GM19455 (cell line): Measurements from ENCODE around the gene LINGO4.

Experiments used
- ATAC-seq: cut with Tn5 transposase; IDR thresholded peaks from one replicate; pipeline ENCODE4 v1.9.1; 2021; ENCODE audit not compliant: unreplicated experiment

Gene LINGO4

DNA sequence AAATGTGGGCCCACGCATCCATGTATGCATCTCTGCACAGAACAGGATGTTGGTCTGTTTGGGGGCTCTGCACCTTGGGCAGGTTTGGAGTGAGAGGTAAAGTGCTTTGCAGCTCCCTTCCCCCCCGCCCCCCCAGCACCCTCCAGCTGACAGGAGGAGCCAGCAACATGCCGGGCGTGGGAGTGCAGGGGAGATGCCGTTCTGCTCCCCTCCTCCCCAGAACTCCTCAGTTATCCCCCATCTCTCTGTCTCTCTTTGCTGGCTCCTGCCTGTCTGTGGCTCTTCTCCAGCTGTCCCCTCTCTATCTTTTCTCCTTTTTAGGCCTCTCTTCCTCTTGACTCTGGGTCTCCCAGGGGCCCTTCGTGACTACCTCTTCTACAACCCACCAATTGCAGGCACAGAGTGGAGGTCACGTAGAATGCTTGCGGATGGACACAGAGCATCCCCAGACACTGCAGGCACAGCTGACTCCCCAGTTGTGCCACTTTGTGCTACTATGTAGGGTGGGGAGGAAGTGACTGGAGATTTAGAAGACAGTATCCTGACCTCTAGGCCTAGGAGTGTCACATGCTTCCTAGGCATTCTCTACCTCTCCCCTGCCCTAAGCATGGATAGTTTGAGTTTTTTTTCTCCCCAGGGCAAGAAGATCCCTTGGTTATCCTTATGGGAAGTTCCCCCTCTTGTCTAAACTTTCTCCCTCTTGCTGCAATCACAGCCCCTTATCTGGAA lies 28.1 kb upstream of the LINGO4 start:
- ATAC-seq, result no peak

DNA sequence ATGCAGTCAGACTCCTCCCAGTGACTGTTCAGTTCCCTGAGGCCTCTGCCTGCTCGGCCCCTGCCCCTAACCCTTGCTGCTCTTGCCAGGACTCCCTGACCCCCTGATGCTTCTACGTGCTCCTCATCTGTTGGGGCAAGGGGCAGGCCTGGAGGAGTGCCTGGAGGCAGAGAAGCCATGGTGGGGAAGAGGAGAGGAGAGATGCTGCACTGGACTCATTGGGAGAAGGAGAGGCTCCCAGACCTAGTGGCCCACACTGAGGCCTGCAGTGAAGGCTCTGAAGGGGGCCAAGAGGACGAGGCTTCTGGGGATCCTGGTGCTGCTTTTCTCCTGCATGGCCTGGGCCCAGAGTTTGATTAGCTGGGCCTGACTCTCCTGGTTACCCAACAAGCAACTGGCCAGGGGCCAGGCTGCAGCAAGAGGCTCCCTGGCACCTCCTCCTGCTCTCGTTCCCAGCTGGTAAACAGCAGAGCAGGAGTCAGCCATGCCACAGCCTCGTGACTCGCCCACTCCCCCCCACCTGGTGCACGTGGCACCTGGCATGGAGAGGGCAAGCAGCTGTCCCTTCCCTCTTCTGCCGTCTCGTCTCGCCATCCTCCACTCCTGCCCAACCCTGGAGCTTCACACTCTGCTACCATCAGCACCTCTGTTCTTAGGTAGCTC lies 27.2 kb upstream of the LINGO4 start:
- ATAC-seq, result no peak

DNA sequence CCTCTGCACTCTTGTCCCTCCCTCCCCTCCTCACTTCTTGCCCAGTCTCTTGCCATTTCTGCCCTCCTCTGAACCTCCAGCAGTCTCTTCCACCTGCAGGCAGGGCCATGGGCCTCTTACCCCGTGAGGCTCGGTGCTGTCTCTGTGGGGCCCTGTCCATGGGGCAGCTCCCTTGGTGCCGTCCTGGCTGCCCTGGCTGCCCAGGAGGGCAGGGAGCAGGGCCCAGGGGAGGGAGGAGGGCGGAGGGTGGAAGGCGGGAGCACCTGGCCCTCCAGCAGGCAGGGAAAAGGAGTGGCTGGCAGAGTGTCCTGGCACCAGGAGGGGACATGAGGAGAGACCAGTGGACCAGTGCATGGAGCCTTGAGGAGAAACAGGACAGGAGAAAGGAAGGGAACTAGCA lies 26.4 kb upstream of the LINGO4 start, which contains the start of gene RORC:
RORC (minus strand) TSS at position 198 of the 400 bp plus-strand sequence; CDS start at position 160, 38 bp downstream.
- no peak for ATAC-seq

DNA sequence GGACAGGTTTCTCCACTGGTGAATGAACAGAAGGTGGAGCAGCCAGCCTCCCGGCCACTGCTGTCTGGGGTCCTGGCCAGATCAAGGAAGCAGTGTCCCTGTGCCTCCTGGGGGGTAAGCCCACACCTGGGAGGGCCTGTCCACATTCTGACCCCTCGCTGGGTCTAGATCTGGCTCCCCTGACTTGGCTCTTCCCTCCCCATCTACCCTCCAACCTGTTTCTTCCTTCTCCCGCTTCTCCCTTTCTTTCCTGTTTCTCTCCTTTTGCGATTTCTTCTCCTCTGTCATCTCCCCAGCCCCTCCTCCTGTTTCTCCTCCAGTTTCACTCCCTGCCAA lies 26.0 kb upstream of the LINGO4 start:
- no peak for ATAC-seq

DNA sequence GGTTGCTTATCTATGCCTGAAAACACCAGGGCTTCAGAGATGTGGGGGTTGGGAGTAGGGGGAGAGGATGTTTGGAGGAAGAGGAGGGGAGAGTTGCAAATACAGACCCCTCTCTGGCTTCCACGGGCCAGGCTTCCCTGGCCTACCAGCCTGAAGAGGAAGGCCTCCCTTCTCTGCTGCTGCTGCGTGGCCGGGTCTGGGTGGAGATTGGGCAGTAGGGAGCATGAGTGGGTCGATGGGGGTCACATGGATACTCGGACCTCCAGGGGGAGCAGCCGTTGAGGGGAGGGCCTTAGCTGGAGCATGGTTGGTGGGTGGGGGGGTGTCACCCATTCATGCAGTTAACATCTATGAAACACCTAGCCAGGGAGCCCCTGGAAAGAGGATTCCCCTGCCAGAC lies 24.8 kb upstream of the LINGO4 start:
- ATAC-seq, result no peak

DNA sequence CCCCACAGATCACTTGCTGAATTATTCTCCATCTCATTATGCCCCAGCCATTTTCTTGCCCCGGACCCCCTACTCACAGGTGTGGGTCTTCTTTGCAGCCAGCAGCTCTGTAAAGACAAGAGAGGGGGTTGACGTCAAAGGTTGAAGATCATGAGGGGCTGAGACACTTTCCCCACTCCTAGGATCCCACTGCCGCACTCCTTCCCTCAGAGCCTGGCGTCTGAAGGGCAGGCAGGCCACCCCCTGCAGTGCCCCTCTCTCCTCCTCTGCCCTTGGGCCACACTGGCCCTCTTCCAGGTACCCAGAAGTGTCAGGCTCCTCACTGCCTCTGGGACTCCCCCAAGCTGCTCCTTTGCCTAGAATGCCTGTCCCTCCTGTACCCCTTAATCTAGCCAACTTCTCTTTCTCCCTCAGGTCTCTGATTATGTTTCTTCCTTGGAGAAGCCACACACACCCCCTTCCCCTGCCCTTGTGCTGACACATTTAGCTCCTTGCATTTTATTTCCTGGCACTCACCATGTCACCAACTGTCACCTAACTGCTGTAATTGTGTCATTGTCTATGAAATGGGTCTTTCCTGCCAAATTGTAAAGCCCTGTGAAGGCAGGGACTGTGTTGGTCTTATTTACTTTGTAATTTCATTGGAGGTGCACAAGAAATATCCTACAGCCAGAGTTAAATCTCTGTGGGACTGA lies 24.3 kb upstream of the LINGO4 start:
- no peak for ATAC-seq

DNA sequence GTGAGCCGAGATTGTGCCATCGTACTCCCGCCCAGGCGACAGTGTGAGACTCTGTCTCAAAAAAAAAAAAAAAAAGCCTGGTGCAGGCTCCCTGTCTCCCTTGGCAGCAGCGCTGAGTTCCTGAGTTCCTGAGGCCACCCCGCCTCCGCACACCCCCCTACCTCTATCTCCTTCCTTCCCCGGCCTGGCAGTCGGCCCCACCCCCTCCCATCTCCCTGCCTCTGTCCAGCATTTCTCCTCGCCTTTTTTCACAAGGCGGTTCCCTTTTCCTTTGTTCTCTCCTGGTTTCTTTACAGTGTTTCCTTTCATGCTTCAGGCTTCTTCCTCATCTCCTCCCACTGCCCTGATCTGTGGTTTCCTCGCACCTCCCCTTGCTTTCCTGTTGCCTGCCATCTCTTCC lies 23.7 kb upstream of the LINGO4 start:
- ATAC-seq, result no peak

DNA sequence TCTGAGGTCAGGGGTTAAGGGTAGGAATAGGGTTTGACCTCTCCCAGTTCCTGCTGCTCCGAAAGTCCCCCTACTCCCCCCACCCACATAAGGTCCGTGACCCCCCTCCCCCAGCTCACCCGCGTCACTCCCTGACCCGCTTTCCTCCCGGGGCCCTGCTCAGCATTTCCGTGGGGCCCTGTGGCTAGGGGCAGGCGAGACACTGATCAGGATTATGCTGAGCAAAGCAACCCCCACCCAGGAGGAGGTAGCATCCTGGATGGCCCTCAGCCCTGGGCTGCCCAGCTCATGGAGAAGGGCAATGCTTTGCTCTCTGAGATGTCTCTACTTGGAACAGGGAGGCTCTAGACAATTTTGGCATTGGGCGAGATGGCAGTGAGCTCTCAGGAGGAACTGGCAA lies 22.6 kb upstream of the LINGO4 start:
- ATAC-seq, result no peak

DNA sequence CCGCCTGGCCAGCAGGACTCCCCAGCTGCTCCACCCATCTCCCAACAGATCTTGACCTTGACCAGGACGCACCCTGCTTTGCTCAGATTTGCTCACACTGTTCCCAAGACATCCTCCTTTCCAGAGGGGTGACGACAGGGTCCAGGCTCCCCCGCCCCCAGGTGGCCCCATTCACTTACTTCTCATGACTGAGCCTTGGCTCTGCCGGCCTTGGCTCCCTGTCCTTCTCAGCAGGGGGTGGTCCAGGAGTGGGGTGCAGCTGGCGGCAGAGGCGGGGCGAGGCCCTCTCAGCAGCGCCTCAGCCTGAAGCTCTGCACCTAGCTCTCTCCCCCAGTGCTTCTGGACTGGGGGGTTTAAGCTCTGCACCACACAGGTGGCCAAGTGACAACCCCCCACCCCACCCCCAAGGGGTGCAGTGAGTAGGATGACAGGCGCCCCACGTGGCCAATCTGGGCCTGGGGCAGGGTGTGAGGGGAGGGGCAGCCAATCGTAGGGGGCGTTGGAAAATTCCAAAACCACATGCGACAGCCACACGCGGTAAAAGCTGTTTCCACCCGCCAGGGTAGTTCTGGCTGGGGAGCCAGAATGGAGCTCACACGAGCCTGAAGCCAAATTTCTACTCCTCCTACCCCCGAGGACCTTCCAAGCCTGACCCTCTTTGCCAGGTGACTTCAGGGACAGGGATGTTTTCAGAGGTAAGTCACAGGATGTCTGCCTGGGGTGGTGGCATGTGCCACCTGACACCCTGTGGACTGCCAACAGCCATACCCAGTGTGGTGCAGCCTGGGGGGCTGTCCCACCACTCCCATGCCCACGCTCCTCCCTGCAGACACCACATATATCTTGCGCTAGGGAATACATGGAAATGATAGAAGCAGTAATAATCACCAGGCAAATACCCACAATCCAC lies 20.8 kb upstream of the LINGO4 start:
- ATAC-seq, result no peak

DNA sequence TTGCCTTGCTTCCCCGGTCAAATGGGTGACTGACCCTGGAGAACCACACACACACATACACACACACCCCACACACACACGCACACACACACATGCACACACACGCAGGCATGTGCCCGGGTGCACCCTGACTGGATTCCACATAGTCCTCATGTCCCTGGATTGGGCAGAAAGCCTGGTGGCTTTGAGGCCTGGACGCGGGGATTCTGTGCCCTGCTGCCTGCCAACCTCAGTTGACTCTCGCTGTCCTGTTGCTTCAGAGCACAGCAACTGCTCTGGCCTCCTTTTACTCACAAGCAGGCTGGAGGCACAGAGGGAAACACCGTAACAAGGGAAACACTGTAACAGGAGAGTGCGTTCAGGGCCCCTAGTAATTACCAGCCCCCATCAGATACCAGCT lies 20.0 kb upstream of the LINGO4 start:
- ATAC-seq, result no peak

DNA sequence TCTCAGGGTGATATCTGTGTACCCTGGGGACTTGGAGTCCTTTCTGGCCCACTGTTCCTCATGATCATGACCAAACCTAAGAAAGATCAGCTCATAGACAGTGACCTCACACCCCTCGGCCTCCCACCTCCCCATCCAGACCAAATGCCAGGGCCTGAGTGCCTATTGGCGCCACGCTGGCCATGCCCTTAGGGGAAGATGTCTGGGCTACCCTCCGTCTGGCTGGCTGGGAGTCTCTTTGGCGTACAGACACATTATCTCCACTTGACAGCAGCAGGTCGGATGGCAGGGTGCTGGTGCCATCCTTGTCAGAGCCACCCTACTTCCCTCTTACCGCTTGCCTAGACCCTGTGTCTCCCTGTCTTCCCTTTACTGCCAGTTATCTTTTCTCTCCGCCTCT lies 18.0 kb upstream of the LINGO4 start:
- ATAC-seq, result no peak

DNA sequence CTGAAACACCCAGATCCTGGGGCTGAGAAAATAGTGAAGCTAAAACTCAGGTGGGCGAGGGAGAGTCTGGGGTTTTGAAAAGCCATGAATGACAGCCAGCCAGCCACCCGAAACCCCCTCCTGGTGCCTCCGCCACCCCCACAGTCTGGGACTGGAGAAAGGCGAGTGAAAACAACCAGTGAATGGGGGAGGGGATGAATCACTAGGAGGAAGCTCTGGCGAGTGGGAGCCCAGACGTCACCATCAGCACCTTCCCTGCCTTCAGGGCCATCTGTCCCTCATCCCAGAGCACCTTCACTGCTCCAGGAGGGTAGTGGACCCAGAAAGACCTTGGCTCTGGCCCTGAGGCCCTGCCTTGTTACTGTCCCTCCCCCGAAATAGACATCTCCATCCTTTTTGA lies 17.2 kb upstream of the LINGO4 start:
- ATAC-seq, result no peak

DNA sequence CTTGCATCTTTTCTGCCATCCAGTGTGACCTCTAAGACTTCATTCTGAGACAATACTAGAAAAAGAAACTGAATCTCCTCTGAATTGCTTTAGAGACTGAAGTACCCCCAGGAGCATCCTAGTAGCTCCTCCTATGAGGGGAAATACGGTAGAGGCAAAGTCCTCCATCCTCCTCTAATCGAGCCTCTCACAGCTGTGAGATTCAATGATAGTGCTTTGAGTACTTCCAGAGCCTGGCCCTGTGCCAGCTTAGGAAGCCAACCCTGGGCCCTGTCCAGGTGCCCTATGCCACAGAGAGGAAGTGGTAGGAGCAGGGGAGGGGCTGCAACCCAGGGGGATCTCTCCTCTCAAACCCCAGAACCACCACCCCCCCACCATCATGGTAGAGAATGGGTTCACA lies 15.7 kb upstream of the LINGO4 start:
- ATAC-seq, result no peak

DNA sequence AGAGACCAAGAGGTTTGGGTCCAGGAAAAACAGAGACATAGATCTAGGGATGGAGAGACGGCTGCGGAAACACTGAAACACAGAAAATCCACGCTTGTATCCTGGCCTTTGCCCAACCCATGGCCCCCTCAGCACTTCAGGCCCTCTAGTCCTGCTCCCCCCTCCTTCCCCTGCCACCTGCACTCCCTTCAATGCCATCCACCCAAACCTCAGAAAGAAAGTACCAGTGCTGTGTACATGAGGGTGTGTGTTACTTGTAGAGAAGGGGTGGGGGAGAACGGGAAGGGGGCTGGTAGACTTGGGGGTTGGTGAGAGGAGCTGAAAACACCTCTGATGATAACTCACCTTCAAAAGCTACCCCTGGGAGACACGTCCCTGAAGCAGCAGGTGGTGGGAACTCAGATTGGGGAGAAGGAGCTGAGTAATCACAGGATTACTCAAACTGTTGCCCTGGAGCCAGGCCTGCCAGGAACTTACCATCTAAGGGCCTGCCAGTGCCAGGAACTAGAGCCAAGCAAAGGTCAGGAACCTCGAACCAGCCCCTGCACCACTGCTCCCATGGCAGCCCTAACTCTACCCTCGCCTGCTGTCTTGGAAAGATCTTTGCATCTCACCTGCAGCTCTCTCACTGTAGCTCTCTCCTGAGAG lies 14.9 kb upstream of the LINGO4 start:
- ATAC-seq, result no peak

DNA sequence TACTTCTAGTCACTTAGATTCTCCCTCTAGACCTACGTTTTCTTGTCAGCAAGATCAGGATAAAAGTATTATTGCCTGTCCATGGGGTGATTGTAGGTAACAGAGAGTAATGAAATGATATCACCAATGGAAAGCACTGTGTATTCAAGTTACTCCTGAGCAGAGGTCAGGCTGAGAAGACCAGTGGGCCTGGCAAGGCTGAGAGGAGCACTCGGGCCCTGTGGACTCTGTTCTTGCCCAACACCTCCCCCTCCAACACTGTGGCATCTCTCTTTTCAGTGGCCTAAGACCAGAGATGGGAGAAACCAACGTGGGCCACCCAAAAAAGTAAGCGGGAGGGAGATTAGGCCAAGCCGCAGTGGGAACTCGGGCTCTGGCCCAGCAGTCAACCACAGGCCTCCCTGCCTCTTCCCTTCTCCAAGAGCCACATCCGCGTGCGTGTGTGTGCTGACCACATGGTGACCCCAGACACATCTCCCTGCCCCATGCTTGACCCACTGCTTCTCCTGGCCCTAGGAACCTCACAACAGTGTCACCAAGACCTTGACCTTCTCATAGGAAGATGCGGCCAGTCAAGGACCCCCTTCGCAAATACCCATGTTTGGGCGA lies 14.1 kb upstream of the LINGO4 start:
- no peak for ATAC-seq

DNA sequence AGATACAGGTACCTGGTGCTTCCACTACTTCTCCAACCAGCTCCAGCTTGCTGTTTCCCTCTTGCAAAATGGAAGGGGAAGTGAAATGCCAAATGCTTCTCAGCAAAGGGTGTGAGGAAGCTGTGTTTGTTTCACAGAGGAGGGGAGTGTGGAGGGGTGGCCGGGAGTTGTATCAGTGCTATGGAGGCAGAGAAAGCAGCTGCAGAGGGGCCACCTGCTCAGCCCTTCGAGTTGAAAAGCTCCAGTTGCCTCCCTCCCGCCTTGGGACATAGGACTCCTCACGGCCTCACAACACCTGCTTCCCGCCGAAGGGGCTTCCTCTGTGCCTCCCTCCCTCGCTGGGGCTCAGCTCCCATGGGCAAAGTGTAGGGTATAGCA lies 12.1 kb upstream of the LINGO4 start:
- ATAC-seq, result no peak

DNA sequence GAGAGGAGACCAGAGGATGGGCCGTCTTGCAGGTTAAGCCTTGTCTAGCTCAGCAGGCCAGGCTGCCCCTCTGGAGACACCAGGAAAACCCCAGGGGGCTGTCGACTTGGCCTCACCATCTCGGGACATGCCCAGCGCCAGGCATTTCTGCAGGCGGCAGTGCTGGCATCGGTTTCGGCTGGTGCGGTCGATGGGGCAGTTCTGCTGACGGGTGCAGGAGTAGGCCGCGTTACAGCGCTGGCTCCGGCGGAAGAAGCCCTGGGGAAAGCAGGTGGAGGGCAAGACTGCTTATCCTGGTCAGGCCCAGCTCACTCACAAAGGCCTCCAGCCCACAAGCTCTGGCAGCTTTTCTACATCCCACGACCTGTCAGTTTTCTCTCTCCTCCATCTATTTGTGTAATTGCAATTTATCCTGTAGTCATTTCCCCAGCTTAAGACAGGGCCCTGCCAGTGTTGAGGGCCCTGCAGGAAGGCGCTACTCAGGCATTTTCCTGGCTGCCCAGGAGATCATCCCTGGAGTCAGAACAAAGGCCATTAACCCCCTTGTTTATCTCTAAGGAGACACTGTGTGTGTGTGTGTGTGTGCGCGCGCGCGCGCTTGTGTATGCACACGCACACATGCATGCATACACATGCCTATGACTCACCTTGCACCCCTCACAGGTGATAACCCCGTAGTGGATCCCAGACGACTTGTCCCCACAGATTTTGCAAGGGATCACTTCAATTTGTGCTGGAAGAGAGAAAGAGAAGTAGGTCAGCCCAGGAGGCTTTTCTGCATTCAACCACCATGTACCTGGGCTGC lies 11.5 kb upstream of the LINGO4 start:
- ATAC-seq, result no peak

DNA sequence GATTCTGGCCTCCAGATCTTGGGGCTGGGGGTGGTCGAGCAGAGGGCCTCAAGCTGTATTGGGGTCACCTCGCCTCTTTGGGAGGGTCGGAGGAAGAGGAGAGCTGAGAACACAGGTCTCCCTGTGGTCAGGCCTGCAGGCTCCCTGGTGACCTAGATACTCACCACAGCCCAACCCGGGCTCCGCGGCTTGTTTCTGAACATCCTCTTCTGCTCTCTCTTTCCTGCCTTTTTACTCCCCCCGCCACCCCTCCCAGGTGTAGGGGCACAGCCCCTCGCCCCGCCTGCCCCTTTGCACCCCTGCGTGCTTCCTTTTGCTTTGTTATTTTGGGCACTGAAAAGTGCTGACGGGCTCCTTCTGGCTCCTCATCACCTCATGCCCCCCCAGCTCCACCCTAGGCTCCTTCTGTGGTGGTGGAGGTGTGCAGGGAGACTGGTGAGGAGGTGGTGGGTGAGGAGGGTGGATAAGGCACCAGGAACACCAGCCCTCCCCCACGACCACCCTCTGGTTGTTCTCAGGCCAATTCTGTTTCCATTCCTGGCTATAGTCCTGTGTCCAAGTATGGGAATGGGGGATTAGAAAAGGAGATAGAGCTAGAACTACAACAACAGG lies 10.6 kb upstream of the LINGO4 start:
- ATAC-seq, result no peak

DNA sequence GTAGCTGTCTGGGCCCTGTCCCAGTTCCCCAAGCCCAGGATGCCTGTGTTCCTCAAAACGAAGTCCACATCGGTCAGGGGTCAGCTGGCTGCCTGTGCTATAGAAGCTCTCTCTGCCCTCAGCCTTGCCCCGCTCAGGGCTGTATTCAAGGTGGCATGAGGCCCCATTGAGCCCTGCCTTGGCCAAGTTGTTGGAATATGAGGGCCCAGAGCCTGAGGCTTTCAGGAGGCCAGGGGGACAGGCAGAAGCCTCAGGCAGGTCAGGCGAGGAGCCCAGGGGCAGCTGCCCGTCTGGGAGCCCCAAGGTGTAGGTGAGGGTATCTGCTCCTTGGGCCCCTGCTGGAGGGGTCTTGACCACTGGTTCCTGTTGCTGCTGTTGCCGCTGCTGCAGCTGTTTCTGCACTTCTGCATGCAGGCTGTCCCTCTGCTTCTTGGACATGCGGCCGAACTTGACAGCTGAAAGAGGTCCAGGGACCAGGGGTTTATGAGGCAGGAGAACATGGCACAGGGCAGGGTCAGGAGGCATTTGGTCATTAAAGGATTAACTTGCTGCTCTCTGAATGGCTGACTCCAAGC lies 9.8 kb upstream of the LINGO4 start:
- no peak for ATAC-seq
